Measurements from ENCODE around the gene UBE2H. TPM values are rescaled to one million over a fixed set of nuclear protein-coding genes. Genes with fewer than 3 reads are reported as not detected.
A peak's percentile ranks its signal among the peaks of the same experiment; 100 is the strongest.

The UBE2H gene
- total RNA-seq, 4 donors from 2014 or later = 63.2 to 154 (median 101) TPM

GRCh38 chr7:129948877-129949291 lies 3.9 kb downstream of the UBE2H start:
- no peak overlapping the region for H3K4me3 ChIP-seq (ENCODE audit: low read depth, poor library complexity, severe bottlenecking)
- DNase-seq (ENCODE audit: low spot score in 2 of 2) = peak; percentile 91 to 97
- WGBS, 2 donors = 1% methylated on average over 10 of the region's 10 CpGs
- intact Hi-C loops (cut with DNase I; ENCODE audit: low total_unique reads) = no loop called here
- no peak for TF ChIP-seq POLR2A (IDR thresholded peaks at IDR 0.05)
- TF ChIP-seq, protein P1, sequence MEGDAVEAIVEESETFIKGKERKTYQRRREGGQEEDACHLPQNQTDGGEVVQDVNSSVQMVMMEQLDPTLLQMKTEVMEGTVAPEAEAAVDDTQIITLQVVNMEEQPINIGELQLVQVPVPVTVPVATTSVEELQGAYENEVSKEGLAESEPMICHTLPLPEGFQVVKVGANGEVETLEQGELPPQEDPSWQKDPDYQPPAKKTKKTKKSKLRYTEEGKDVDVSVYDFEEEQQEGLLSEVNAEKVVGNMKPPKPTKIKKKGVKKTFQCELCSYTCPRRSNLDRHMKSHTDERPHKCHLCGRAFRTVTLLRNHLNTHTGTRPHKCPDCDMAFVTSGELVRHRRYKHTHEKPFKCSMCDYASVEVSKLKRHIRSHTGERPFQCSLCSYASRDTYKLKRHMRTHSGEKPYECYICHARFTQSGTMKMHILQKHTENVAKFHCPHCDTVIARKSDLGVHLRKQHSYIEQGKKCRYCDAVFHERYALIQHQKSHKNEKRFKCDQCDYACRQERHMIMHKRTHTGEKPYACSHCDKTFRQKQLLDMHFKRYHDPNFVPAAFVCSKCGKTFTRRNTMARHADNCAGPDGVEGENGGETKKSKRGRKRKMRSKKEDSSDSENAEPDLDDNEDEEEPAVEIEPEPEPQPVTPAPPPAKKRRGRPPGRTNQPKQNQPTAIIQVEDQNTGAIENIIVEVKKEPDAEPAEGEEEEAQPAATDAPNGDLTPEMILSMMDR (IDR thresholded peaks at IDR 0.05) = no peak

DNA sequence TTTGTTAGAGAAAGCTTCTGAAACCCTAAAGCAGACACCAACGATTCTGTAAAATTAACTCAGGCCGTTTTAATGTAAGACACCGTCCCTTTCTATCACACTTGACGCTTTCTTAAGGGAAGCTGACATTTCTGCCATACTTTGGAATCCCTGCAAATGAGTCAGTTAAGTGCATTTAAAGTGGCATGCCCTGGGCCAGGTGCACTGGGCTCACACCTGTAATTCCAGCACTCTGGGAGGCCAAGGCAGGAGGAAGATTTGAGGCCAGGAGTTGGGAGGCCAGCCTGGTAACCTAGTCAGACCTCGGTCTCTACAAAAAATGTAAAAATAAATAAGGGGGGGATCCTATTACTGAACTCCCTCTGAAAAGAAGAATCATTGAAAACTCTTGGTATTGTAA lies 4.4 kb downstream of the UBE2H start:
- intact Hi-C loops (cut with DNase I; ENCODE audit: low total_unique reads) = no loop called here
- DNase-seq (ENCODE audit: low spot score in 2 of 2) = peak in 1 of 2 donors; percentile 60
- no peak for TF ChIP-seq POLR2A (IDR thresholded peaks at IDR 0.05)
- TF ChIP-seq, protein P1 (IDR thresholded peaks at IDR 0.05) = no peak
- WGBS, 2 donors = 85 to 90% methylated on average over 5 of the region's 5 CpGs
- H3K4me3 ChIP-seq (ENCODE audit: low read depth, poor library complexity, severe bottlenecking) = no peak overlapping the region

- 68 to 75% methylated on average over 8 of the region's 8 CpGs for WGBS, 2 donors
- intact Hi-C loops (cut with DNase I; ENCODE audit: low total_unique reads) = no loop called here
- H3K4me3 ChIP-seq (ENCODE audit: low read depth, poor library complexity, severe bottlenecking) = no peak overlapping the region
- TF ChIP-seq, protein P1 (IDR thresholded peaks at IDR 0.05) = no peak
- TF ChIP-seq POLR2A (IDR thresholded peaks at IDR 0.05) = no peak
- DNase-seq (ENCODE audit: low spot score in 2 of 2) = peak in 1 of 2 donors; percentile 61
Measured at GRCh38 chr7:129947701-129948100, 5.1 kb downstream of the UBE2H start.

- intact Hi-C loops (cut with DNase I; ENCODE audit: low total_unique reads) = no loop called here
- no peak for TF ChIP-seq POLR2A (IDR thresholded peaks at IDR 0.05)
- TF ChIP-seq, protein P1 (IDR thresholded peaks at IDR 0.05) = no peak
- WGBS, 2 donors = 71 to 75% methylated on average over 3 of the region's 3 CpGs
- DNase-seq (ENCODE audit: low spot score in 2 of 2) = no peak
- no peak overlapping the region for H3K4me3 ChIP-seq (ENCODE audit: low read depth, poor library complexity, severe bottlenecking)
Measured at GRCh38 chr7:129947049-129947448, 5.7 kb downstream of the UBE2H start.

DNA sequence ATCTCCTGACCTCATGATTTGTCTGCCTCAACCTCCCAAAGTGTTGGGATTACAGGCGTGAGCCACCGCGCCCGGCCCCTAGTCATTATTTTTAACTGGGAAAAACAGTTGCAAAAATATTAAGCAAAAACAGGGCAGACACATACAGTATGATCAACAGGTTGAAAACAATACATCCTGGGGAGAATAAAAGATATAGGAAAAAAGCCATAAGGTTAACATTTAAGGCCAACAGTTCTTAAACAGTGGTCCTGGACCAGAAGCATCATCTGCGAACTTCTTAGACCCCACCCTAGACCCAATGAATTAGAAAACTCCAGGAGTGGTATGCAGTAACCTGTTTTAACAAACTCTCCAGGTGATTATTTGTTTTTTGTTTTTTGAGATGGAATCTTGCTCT lies 6.5 kb downstream of the UBE2H start:
- WGBS, 2 donors = 98 to 99% methylated on average over 5 of the region's 5 CpGs
- intact Hi-C loops (cut with DNase I; ENCODE audit: low total_unique reads) = no loop called here
- peak in 1 of 2 donors; percentile 12 for DNase-seq (ENCODE audit: low spot score in 2 of 2)
- TF ChIP-seq, protein P1 (IDR thresholded peaks at IDR 0.05) = no peak
- TF ChIP-seq POLR2A (IDR thresholded peaks at IDR 0.05) = no peak
- no peak overlapping the region for H3K4me3 ChIP-seq (ENCODE audit: low read depth, poor library complexity, severe bottlenecking)

DNA sequence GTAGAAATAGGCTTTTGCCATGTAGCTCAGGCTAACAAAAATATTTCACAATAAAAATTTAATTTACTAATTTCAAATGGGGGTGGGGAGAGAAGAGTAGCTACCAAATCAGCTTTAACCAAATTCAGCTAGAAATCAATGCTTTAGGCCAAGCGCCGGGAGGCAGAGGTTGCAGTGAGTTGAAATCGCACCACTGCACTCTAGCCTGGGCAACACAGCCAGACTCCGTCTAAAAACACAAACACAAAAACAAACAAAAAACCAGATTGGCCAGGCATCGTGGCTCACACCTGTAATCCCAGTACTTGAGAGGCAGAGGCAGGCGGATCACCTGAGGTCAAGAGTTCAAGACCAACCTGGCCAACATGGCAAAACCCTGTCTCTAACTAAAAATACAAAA lies 9.4 kb downstream of the UBE2H start:
- peak in 1 of 2 donors; percentile 46 for DNase-seq (ENCODE audit: low spot score in 2 of 2)
- TF ChIP-seq POLR2A (IDR thresholded peaks at IDR 0.05) = no peak
- TF ChIP-seq, protein P1 (IDR thresholded peaks at IDR 0.05) = no peak
- intact Hi-C loops (cut with DNase I; ENCODE audit: low total_unique reads) = no loop called here
- no peak overlapping the region for H3K4me3 ChIP-seq (ENCODE audit: low read depth, poor library complexity, severe bottlenecking)
- 91 to 94% methylated on average over 6 of the region's 6 CpGs for WGBS, 2 donors
